GM19467 (cell line): ENCODE data around the gene RPS10.
"Not testable (repeated sequence)": the region's sequence is repeated elsewhere in the genome, so short reads cannot be mapped to it uniquely, and the experiment has no call there.

Experiments used
- ATAC-seq: cut with Tn5 transposase; IDR thresholded peaks from one replicate; pipeline ENCODE4 v1.9.1; 2021; ENCODE audit warnings: mild to moderate bottlenecking, moderate library complexity; ENCODE audit not compliant: unreplicated experiment

The RPS10 gene

GRCh38 chr6:34451192-34451591, 25.3 kb upstream of the RPS10 start:
- ATAC-seq, result no peak

GRCh38 chr6:34447910-34448309, 22.0 kb upstream of the RPS10 start:
- no peak for ATAC-seq

GRCh38 chr6:34447386-34447785, 21.5 kb upstream of the RPS10 start:
- ATAC-seq, result no peak

GRCh38 chr6:34445313-34445860, 19.5 kb upstream of the RPS10 start:
- no peak for ATAC-seq

- ATAC-seq, result no peak
Observed at GRCh38 chr6:34441526-34441925, 15.7 kb upstream of the RPS10 start.

GRCh38 chr6:34439442-34439841, 13.6 kb upstream of the RPS10 start:
- ATAC-seq, result no peak

GRCh38 chr6:34438705-34439104, 12.8 kb upstream of the RPS10 start:
- ATAC-seq, result no peak

GRCh38 chr6:34437644-34437970, 11.7 kb upstream of the RPS10 start:
- no peak for ATAC-seq

- ATAC-seq, result no peak
Observed at GRCh38 chr6:34436803-34437643, 11.2 kb upstream of the RPS10 start.

GRCh38 chr6:34435916-34436315, 10.0 kb upstream of the RPS10 start:
- no peak for ATAC-seq

- ATAC-seq, result no peak
Observed at GRCh38 chr6:34425132-34425497, 754 bp downstream of the RPS10 start.

GRCh38 chr6:34424200-34425131, 1.4 kb downstream of the RPS10 start:
- no peak for ATAC-seq

GRCh38 chr6:34423254-34423653, 2.6 kb downstream of the RPS10 start:
- no peak for ATAC-seq

GRCh38 chr6:34418367-34418766, 7.5 kb downstream of the RPS10 start:
- ATAC-seq, result no peak

- ATAC-seq, result no peak
Observed at GRCh38 chr6:34416877-34417371, 8.9 kb downstream of the RPS10 start.

- ATAC-seq, result no peak
Observed at GRCh38 chr6:34414999-34415858, 10.6 kb downstream of the RPS10 start.

GRCh38 chr6:34412643-34413214, 13.1 kb downstream of the RPS10 start:
- no peak for ATAC-seq

GRCh38 chr6:34412016-34412415, 13.9 kb downstream of the RPS10 start:
- no peak for ATAC-seq

- not testable (repeated sequence) for ATAC-seq
Observed at GRCh38 chr6:34407915-34408314, 18.0 kb downstream of the RPS10 start.

- no peak for ATAC-seq
Observed at GRCh38 chr6:34396518-34396917, 29.4 kb downstream of the RPS10 start.
